H9 (cell line): ENCODE measurements around the gene PPM1J. TPM values are rescaled to one million over a fixed set of nuclear protein-coding genes. Genes with fewer than 3 reads are reported as not detected.

Experiments
- DNase-seq: peaks from one replicate; pipeline ENCODE4 v3.0.0-alpha.2; 2017
- H2AFZ ChIP-seq: one replicate; pipeline ENCODE4 v1.6.1; 2013; ENCODE audit warnings: mild to moderate bottlenecking, low read length, control low read depth, moderate library complexity
- H2AK5ac ChIP-seq: 2 replicates; pipeline ENCODE4 v1.6.1; 2013; ENCODE audit warnings: low read length, control low read depth, mixed read lengths; ENCODE audit not compliant: insufficient read length
- H2BK120ac ChIP-seq: one replicate; pipeline ENCODE4 v1.6.1; 2013; ENCODE audit warnings: low read depth, mild to moderate bottlenecking, low read length, control low read depth, inconsistent platforms; ENCODE audit not compliant: poor library complexity, severe bottlenecking
- H2BK12ac ChIP-seq: 2 replicates; pipeline ENCODE4 v1.6.1; 2013; ENCODE audit warnings: low read length, control low read depth, mixed read lengths, low read depth; ENCODE audit not compliant: insufficient read length
- H2BK15ac ChIP-seq: 2 replicates; pipeline ENCODE4 v1.6.1; 2013; ENCODE audit warnings: low read depth, low read length, control low read depth
- H2BK20ac ChIP-seq: one replicate; pipeline ENCODE4 v1.6.1; 2013; ENCODE audit warnings: low read depth, mild to moderate bottlenecking, low read length, control low read depth, inconsistent platforms; ENCODE audit not compliant: poor library complexity, severe bottlenecking
- H2BK5ac ChIP-seq: 2 replicates; pipeline ENCODE4 v1.6.1; 2013; ENCODE audit warnings: low read length, control low read depth, mixed read lengths; ENCODE audit not compliant: insufficient read length
- H3K14ac ChIP-seq: 2 replicates; pipeline ENCODE4 v1.6.1; 2013; ENCODE audit warnings: low read length, control low read depth; ENCODE audit not compliant: insufficient read depth
- H3K18ac ChIP-seq: 2 replicates; pipeline ENCODE4 v1.6.1; 2013; ENCODE audit warnings: low read depth, mild to moderate bottlenecking, mixed read lengths, low read length, control low read depth; ENCODE audit not compliant: insufficient read length
- H3K23ac ChIP-seq: 2 replicates; pipeline ENCODE4 v1.6.1; 2013; ENCODE audit warnings: low read length, control low read depth, mixed read lengths, low read depth; ENCODE audit not compliant: insufficient read length
- H3K23me2 ChIP-seq: 2 replicates; pipeline ENCODE4 v1.6.1; 2013; ENCODE audit warnings: low read depth, mild to moderate bottlenecking, mixed read lengths, low read length, control low read depth; ENCODE audit not compliant: insufficient read length, poor library complexity, severe bottlenecking
- H3K27ac ChIP-seq: 2 replicates; pipeline ENCODE4 v1.5.1; 2013; ENCODE audit warnings: low read length, control low read depth, mixed read lengths, low read depth; ENCODE audit not compliant: insufficient read length
- H3K27me3 ChIP-seq: 2 replicates; pipeline ENCODE4 v1.6.1; 2013; ENCODE audit warnings: low read length, control low read depth, inconsistent platforms; ENCODE audit not compliant: insufficient read depth
- H3K4ac ChIP-seq: 2 replicates; pipeline ENCODE4 v1.6.1; 2013; ENCODE audit warnings: low read depth, mild to moderate bottlenecking, control low read depth, inconsistent platforms, low read length, moderate library complexity
- H3K4me1 ChIP-seq: 2 replicates; pipeline ENCODE4 v1.6.1; 2013; ENCODE audit warnings: low read length, control low read depth, inconsistent platforms; ENCODE audit not compliant: insufficient read depth
- H3K4me2 ChIP-seq: 2 replicates; pipeline ENCODE4 v1.6.1; 2013; ENCODE audit warnings: low read length, control low read depth, mixed read lengths; ENCODE audit not compliant: insufficient read length, insufficient read depth
- H3K56ac ChIP-seq: 2 replicates; pipeline ENCODE4 v1.6.1; 2013; ENCODE audit warnings: low read depth, mild to moderate bottlenecking, mixed read lengths, low read length, control low read depth; ENCODE audit not compliant: insufficient read length
- H3K79me1 ChIP-seq: 2 replicates; pipeline ENCODE4 v1.6.1; 2013; ENCODE audit warnings: low read depth, mild to moderate bottlenecking, moderate library complexity, low read length, control low read depth, inconsistent platforms; ENCODE audit not compliant: insufficient read depth, poor library complexity, severe bottlenecking
- H3K79me2 ChIP-seq: 2 replicates; pipeline ENCODE4 v1.6.1; 2013; ENCODE audit warnings: low read length, control low read depth, inconsistent platforms; ENCODE audit not compliant: insufficient read depth
- H3K9ac ChIP-seq: 2 replicates; pipeline ENCODE4 v1.6.1; 2013; ENCODE audit warnings: low read length, control low read depth, mixed read lengths; ENCODE audit not compliant: insufficient read length; ENCODE audit errors: extremely low read depth
- H3K9me3 ChIP-seq: one replicate; pipeline ENCODE4 v1.6.1; 2013; ENCODE audit warnings: low read depth, low read length, inconsistent platforms; ENCODE audit not compliant: control insufficient read depth
- H3T11ph ChIP-seq: one replicate; pipeline ENCODE4 v1.6.1; 2013; ENCODE audit warnings: mild to moderate bottlenecking, low read length, control low read depth, inconsistent platforms
- H4K20me1 ChIP-seq: one replicate; pipeline ENCODE4 v1.6.1; 2013; ENCODE audit not compliant: control insufficient read depth, insufficient read length, insufficient read depth
- H4K5ac ChIP-seq: 2 replicates; pipeline ENCODE4 v1.6.1; 2013; ENCODE audit warnings: low read depth, mild to moderate bottlenecking, mixed read lengths, low read length, control low read depth; ENCODE audit not compliant: insufficient read length
- H4K8ac ChIP-seq: replicated peaks from 2 replicates; pipeline ENCODE4 v1.6.1; 2013; ENCODE audit warnings: low read length, control low read depth, mixed read lengths, low read depth; ENCODE audit not compliant: insufficient read length
- H4K91ac ChIP-seq: 2 replicates; pipeline ENCODE4 v1.6.1; 2013; ENCODE audit warnings: low read depth, mild to moderate bottlenecking, moderate library complexity, mixed read lengths, low read length, control low read depth; ENCODE audit not compliant: insufficient read length
- H3K27ac Mint-ChIP-seq, 3 experiments: 2 replicates in 2 of 3; 3 replicates in 1 of 3; pipeline ENCODE4 v1.8.0; 2020 to 2021; ENCODE audit warnings: mixed read lengths in 3 of 3, mild to moderate bottlenecking in 1 of 3, moderate library complexity in 1 of 3
- H3K27me3 Mint-ChIP-seq: 2 replicates; pipeline ENCODE4 v1.8.0; 2021; ENCODE audit warnings: low read depth, mild to moderate bottlenecking, moderate library complexity, mixed read lengths
- H3K36me3 Mint-ChIP-seq, 3 experiments: 2 replicates in 2 of 3; 3 replicates in 1 of 3; pipeline ENCODE4 v1.8.0; 2020 to 2021; ENCODE audit warnings: low read depth in 3 of 3, mixed read lengths in 3 of 3; ENCODE audit not compliant: insufficient read depth in 1 of 3
- H3K4me1 Mint-ChIP-seq, 2 experiments: 2 replicates each; pipeline ENCODE4 v1.8.0; 2020; ENCODE audit warnings: mixed read lengths in 2 of 2
- H3K4me3 Mint-ChIP-seq, 2 experiments: 2 replicates in 1 of 2; 3 replicates in 1 of 2; pipeline ENCODE4 v1.8.0; 2020 to 2021; ENCODE audit warnings: mild to moderate bottlenecking in 2 of 2, mixed read lengths in 2 of 2, moderate library complexity in 1 of 2
- H3K9me3 Mint-ChIP-seq, 2 experiments: 2 replicates in 1 of 2; 3 replicates in 1 of 2; pipeline ENCODE4 v1.8.0; 2020; ENCODE audit warnings: mild to moderate bottlenecking in 2 of 2, mixed read lengths in 2 of 2, moderate library complexity in 1 of 2
- CTCF ChIP-seq: fragments of 200-600 bp; sonication (generic); conservative IDR thresholded peaks from 3 replicates; pipeline ENCODE4 v1.8.0; 2021; ENCODE audit warnings: antibody characterized with exemption, mild to moderate bottlenecking
- WGBS: extraction: QIAGEN DNeasy Blood & Tissue Kit; methylation state at CpG from one replicate; pipeline ENCODE4 v1.1.7; 2013; ENCODE audit warnings: missing lambda C conversion rate, low lambda C conversion rate, mixed read lengths; ENCODE audit not compliant: insufficient read length; ENCODE audit errors: extremely low coverage; 5-methylcytosine and 5-hydroxymethylcytosine counted together
- total RNA-seq: library from RNA; stranded (reverse); gene quantifications from 2 replicates; pipeline ENCODE4 v1.2.1, GENCODE V29; 2021

The PPM1J gene
- total RNA-seq, 1 experiment from 2014 or later, result 12.7 TPM

- Mint-ChIP-seq H3K9me3 (no peaks in the 10 kb centered on the region; a peak in 1 of 5 replicates), H3K36me3 (peaks cover 10 to 31% (median 28%) of the 10 kb centered on the region in 3 experiments; a peak in 6 of 7 replicates), H3K27ac (peak overlapping the region in 2 of 3 experiments; percentile 30 to 81; a peak in 3 of 7 replicates), H3K27me3 (peaks cover 56% of the 10 kb centered on the region), H3K4me1 (peaks cover 58 to 66% of the 10 kb centered on the region in 2 experiments), H3K4me3 (peak overlapping the region; percentile 72 to 79)
- Histone ChIP-seq H3K9ac (no peak overlapping the region), H4K5ac (no peak overlapping the region), H3K18ac (no peak overlapping the region), H3K27me3 (peaks cover 4% of the 10 kb centered on the region; the same call in 1 of the 2 replicates), H2BK5ac (no peak overlapping the region), H3K9me3 (no peaks in the 10 kb centered on the region), H3K4ac (no peak overlapping the region), H4K20me1 (no peaks in the 10 kb centered on the region), H3K23me2 (peaks cover 13% of the 10 kb centered on the region), H3K56ac (no peak overlapping the region), H2AK5ac (no peak overlapping the region), H3K79me1 (no peaks in the 10 kb centered on the region), H3T11ph (no peak overlapping the region), H3K4me1 (peaks cover 13% of the 10 kb centered on the region), H3K27ac (no peak overlapping the region), H4K8ac (no peak overlapping the region), H3K79me2 (no peaks in the 10 kb centered on the region), H3K4me2 (peak overlapping the region; percentile 66), H2BK120ac (no peak overlapping the region), H2BK15ac (no peak overlapping the region), H4K91ac (no peak overlapping the region), H3K23ac (no peak overlapping the region), H2BK12ac (no peak overlapping the region), H3K14ac (no peak overlapping the region), H2BK20ac (no peak overlapping the region), H2AFZ (no peak overlapping the region)
- peak; percentile 95 for TF ChIP-seq CTCF
- DNase-seq, result peak; percentile 94
- WGBS, result no CpG with 5 or more reads among the region's 42 CpGs
These were observed 7.7 kb downstream of the PPM1J start for GRCh38 chr1:112707221-112708001.
